ENCODE results near the gene TPRA1. TPM values are rescaled to one million over a fixed set of nuclear protein-coding genes. Genes with fewer than 3 reads are reported as not detected.

TPRA1 gene
- total and polyA plus RNA-seq, 2 of the 4 experiments (the other 2 are of a cell fraction), result 17.9 to 40.1 TPM

DNA sequence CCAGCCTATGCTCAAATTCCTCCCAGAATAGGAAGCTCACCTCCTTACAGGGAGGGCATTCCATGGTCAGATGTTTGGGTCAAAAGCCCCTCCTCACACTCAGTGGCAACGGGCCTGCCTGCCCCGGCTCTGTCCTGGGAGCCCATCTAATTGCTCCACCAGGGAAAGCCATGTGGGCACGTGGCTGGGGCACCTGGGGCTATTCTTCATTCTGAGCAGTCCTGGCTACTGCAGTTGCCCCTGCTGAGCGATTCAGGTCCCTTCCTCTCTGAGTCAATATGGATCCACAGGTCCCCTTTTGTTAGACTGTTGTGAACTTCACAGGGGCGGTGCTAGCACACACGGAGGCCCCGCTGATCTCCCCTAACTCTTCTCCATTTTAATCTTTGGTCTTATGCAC lies 39.4 kb downstream of the TPRA1 start:
- Histone ChIP-seq H3K9me1 (ENCODE audit: insufficient read depth, low read length) (no peaks in the 10 kb centered on the region), H2AFZ (replicated peaks; ENCODE audit: low read length, poor library complexity) (no peak overlapping the region), H3K36me3 (ENCODE audit: control insufficient read depth, insufficient read depth, low read length) (no peaks in the 10 kb centered on the region; the same call in 1 of the 2 replicates), H2BK20ac (ENCODE audit: low read depth, low read length) (no peak overlapping the region), H3K4me2 (ENCODE audit: low read depth, low read length) (no peak overlapping the region), H2BK5ac (ENCODE audit: low read depth, low read length, poor library complexity, severe bottlenecking) (no peak overlapping the region), H3K4ac (ENCODE audit: low read depth, low read length) (no peak overlapping the region), H3K27ac (ENCODE audit: insufficient read depth, low read length) (no peak overlapping the region), H3K23ac (ENCODE audit: low read depth, low read length) (no peak overlapping the region), H4K8ac (ENCODE audit: low read depth in 2 of 2, low read length in 2 of 2) (no peak overlapping the region), H3K79me1 (ENCODE audit: low read depth in 1 of 2, low read length in 2 of 2) (no peaks in the 10 kb centered on the region), H4K20me1 (ENCODE audit: insufficient read depth, low read length) (no peaks in the 10 kb centered on the region), H3K14ac (replicated peaks; ENCODE audit: low read depth, low read length) (no peak overlapping the region), H4K5ac (ENCODE audit: low read depth, low read length) (no peak overlapping the region), H4K91ac (ENCODE audit: insufficient read depth, low read depth, low read length) (no peak overlapping the region), H3K27me3 (ENCODE audit: control insufficient read depth, insufficient read depth, low read length) (peaks cover 7% of the 10 kb centered on the region), H2AK9ac (replicated peaks; ENCODE audit: low read depth, low read length, poor library complexity) (no peak overlapping the region), H2AK5ac (ENCODE audit: low read depth, low read length) (no peak overlapping the region), H3K56ac (ENCODE audit: extremely low read depth, insufficient read depth, low read length) (no peak overlapping the region), H3K9ac (ENCODE audit: low read depth, low read length) (no peak overlapping the region), H3K9me3 (ENCODE audit: control insufficient read depth, insufficient read depth, low read length) (no peaks in the 10 kb centered on the region), H2BK15ac (ENCODE audit: low read depth, low read length) (no peak overlapping the region), H2BK120ac (ENCODE audit: low read depth, low read length) (no peak overlapping the region), H3K4me3 (ENCODE audit: insufficient read depth, low read depth, low read length) (no peak overlapping the region), H3K18ac (ENCODE audit: low read depth, low read length) (no peak overlapping the region), H3K4me1 (ENCODE audit: control insufficient read depth, insufficient read depth, low read length) (no peaks in the 10 kb centered on the region; the same call in 1 of the 2 replicates)
- dilution Hi-C loops (cut with HindIII; ENCODE audit: low sequenced_read_pairs, unreplicated experiment), result no loop called here
- intact Hi-C loops (cut with micrococcal nuclease), result no loop called here
- WGBS, 2 experiments (ENCODE audit: extremely low coverage in 2 of 2, insufficient read length in 1 of 2), result 80% methylated on average over 3 of the region's 7 CpGs; no CpG with 5 or more reads in 1 of the 2 experiments
- ATAC-seq (ENCODE audit: low read depth) (no peak), DNase-seq (no peak)
- ChIA-PET CTCF (interaction anchor here (0.7 kb wide), 1 partner anchor 1149 kb away, joined by 3 read pairs; no protein-coding TSS in a partner anchor), POLR2A (ENCODE audit: unreplicated experiment) (no interaction called here)
- BruUV-seq (replicated peaks), result no TSS peak
- in situ Hi-C loops (cut with MboI; ENCODE audit: low sequenced_read_pairs), result no loop called here
- TF ChIP-seq RCOR1 (IDR thresholded peaks at IDR 0.05; ENCODE audit: insufficient replicate concordance, low read length) (no peak), MAZ (IDR thresholded peaks at IDR 0.05; ENCODE audit: borderline replicate concordance, low read depth, low read length) (no peak), CTCF (conservative IDR thresholded peaks at IDR 0.05; ENCODE audit: low read depth, low read length) (no peak), POLR2A (IDR thresholded peaks at IDR 0.05; ENCODE audit: low read depth, low read length) (no peak), BHLHE40 (IDR thresholded peaks at IDR 0.05; ENCODE audit: low read depth, low read length) (no peak), CEBPB (IDR thresholded peaks at IDR 0.05; ENCODE audit: low read depth, low read length) (no peak), MXI1 (IDR thresholded peaks at IDR 0.05; ENCODE audit: borderline replicate concordance, low read depth, low read length) (no peak), CHD1 (IDR thresholded peaks at IDR 0.05; ENCODE audit: low read depth, low read length) (no peak), MAFK (IDR thresholded peaks at IDR 0.05; ENCODE audit: low read depth, low read length) (no peak), RFX5 (IDR thresholded peaks at IDR 0.05; ENCODE audit: low read depth, low read length) (no peak), USF2 (IDR thresholded peaks at IDR 0.05; ENCODE audit: low read depth, low read length) (no peak), RAD21 (IDR thresholded peaks at IDR 0.05; ENCODE audit: low read length) (no peak)
- TF ChIP-seq, protein P1, sequence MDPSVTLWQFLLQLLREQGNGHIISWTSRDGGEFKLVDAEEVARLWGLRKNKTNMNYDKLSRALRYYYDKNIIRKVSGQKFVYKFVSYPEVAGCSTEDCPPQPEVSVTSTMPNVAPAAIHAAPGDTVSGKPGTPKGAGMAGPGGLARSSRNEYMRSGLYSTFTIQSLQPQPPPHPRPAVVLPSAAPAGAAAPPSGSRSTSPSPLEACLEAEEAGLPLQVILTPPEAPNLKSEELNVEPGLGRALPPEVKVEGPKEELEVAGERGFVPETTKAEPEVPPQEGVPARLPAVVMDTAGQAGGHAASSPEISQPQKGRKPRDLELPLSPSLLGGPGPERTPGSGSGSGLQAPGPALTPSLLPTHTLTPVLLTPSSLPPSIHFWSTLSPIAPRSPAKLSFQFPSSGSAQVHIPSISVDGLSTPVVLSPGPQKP (IDR thresholded peaks at IDR 0.05; ENCODE audit: borderline replicate concordance, low read depth, low read length), result no peak
